Endothelial cell of umbilical vein (primary cell): Measurements from ENCODE around the gene OTUD5. TPM values are rescaled to one million over a fixed set of nuclear protein-coding genes. Genes with fewer than 3 reads are reported as not detected.

ENCODE experiments used
- BruUV-seq: library from RNA; stranded (reverse); fragments of 400-500 nt; replicated peaks from 2 replicates; lab custom pipeline; 2021; lab: Mats Ljungman, UMichigan
- CTCF ChIA-PET: fragments of 300-600, 350-600 bp; sonication (Branson Sonifier 250); formaldehyde crosslinking; loops from one replicate; lab custom pipeline; 2021; ENCODE audit warnings: antibody characterized with exemption, inconsistent platforms; lab: Charles Lee
- POLR2A ChIA-PET: fragments of 300-600, 350-600 bp; sonication (Branson Sonifier 250); formaldehyde crosslinking; loops from one replicate; lab custom pipeline; 2021; ENCODE audit warnings: antibody characterized with exemption, inconsistent platforms; lab: Charles Lee
- DNase-seq: peaks from one replicate; pipeline ENCODE4 v3.0.0-alpha.2; 2011; ENCODE audit warnings: low read depth, low spot score
- FAIRE-seq: peaks from 2 replicates; lab custom pipeline; 2011; peaks lifted over from hg19 to GRCh38; lab: Jason Lieb, UNC
- H2AFZ ChIP-seq: 2 replicates; pipeline ENCODE4 v1.6.0; 2012; ENCODE audit warnings: low read depth, low read length, control low read depth, inconsistent platforms
- H3K27ac ChIP-seq: 2 replicates; pipeline ENCODE4 v1.5.1; 2011; ENCODE audit warnings: low read depth, mild to moderate bottlenecking, control low read depth, low read length, moderate library complexity; ENCODE audit not compliant: insufficient read depth
- H3K27me3 ChIP-seq, 2 experiments: 2 replicates each; pipeline versions ENCODE4 v1.6.0 to v1.6.1; 2011; ENCODE audit warnings: low read length in 2 of 2, mixed read lengths in 1 of 2; ENCODE audit not compliant: control insufficient read depth in 2 of 2, insufficient read depth in 2 of 2
- H3K36me3 ChIP-seq, 2 experiments: 2 replicates in 1 of 2; 3 replicates in 1 of 2; pipeline ENCODE4 v1.5.1; 2011; ENCODE audit warnings: low read length in 2 of 2, mild to moderate bottlenecking in 1 of 2, moderate library complexity in 1 of 2; ENCODE audit not compliant: control insufficient read depth in 2 of 2, insufficient read depth in 2 of 2; ENCODE audit errors: extremely low read depth in 1 of 2
- H3K4me1 ChIP-seq: 3 replicates; pipeline ENCODE4 v1.5.1; 2011; ENCODE audit warnings: mild to moderate bottlenecking, low read length; ENCODE audit not compliant: control insufficient read depth, insufficient read depth; ENCODE audit errors: extremely low read depth
- H3K4me2 ChIP-seq: 2 replicates; pipeline ENCODE4 v1.6.1; 2011; ENCODE audit warnings: low read length, control low read depth, mixed read lengths; ENCODE audit not compliant: insufficient read depth
- H3K4me3 ChIP-seq, 3 experiments: fragments of 200-600 bp in 1 of 3; sonication (generic), shearing (Covaris generic) in 1 of 3; replicated peaks in 1 of 3; 2 replicates each; pipeline ENCODE4 v1.5.1; 2011 to 2016; ENCODE audit warnings: control low read depth in 3 of 3, low read length in 3 of 3, mild to moderate bottlenecking in 2 of 3, inconsistent platforms in 1 of 3, low read depth in 1 of 3, moderate library complexity in 1 of 3; ENCODE audit not compliant: insufficient read depth in 1 of 3
- H3K79me2 ChIP-seq: 2 replicates; pipeline ENCODE4 v1.6.0; 2012; ENCODE audit warnings: low read length, inconsistent platforms; ENCODE audit not compliant: control insufficient read depth, insufficient read depth
- H3K9ac ChIP-seq: replicated peaks from 2 replicates; pipeline ENCODE3; 2011; ENCODE audit warnings: low read length, control low read depth; ENCODE audit not compliant: insufficient read depth; ENCODE audit errors: extremely low read depth
- H3K9me1 ChIP-seq: replicated peaks from 3 replicates; pipeline ENCODE4 v1.6.0; 2011; ENCODE audit warnings: mild to moderate bottlenecking, low read length; ENCODE audit not compliant: control insufficient read depth, insufficient read depth; ENCODE audit errors: extremely low read depth
- H3K9me3 ChIP-seq: replicated peaks from 2 replicates; pipeline ENCODE4 v1.5.1; 2012; ENCODE audit warnings: low read length, inconsistent platforms; ENCODE audit not compliant: control insufficient read depth, insufficient read depth
- H4K20me1 ChIP-seq: replicated peaks from 2 replicates; pipeline ENCODE3; 2011; ENCODE audit warnings: mild to moderate bottlenecking, low read length; ENCODE audit not compliant: control insufficient read depth, insufficient read depth; ENCODE audit errors: extremely low read depth
- CTCF ChIP-seq, 2 donors: IDR thresholded peaks; 1 replicate in 1 of 2; 2 replicates in 1 of 2; pipeline ENCODE4 v1.5.1; 2011; ENCODE audit warnings: low read length in 2 of 2, mild to moderate bottlenecking in 2 of 2, moderate library complexity in 2 of 2, control low read depth in 1 of 2, inconsistent platforms in 1 of 2, low read depth in 1 of 2; ENCODE audit not compliant: insufficient read depth in 1 of 2; ENCODE audit errors: extremely low read depth in 1 of 2
- EZH2 ChIP-seq: IDR thresholded peaks from 2 replicates; pipeline ENCODE4 v1.6.1; 2012; ENCODE audit warnings: borderline replicate concordance, low read depth, mild to moderate bottlenecking, moderate library complexity, low read length, inconsistent platforms; ENCODE audit not compliant: severe bottlenecking
- FOS ChIP-seq: IDR thresholded peaks from 2 replicates; pipeline ENCODE4 v1.6.1; 2011; ENCODE audit warnings: mild to moderate bottlenecking, low read length, moderate library complexity, borderline replicate concordance; ENCODE audit not compliant: insufficient read depth
- GATA2 ChIP-seq: IDR thresholded peaks from 2 replicates; pipeline ENCODE4 v1.7.0; 2011; ENCODE audit warnings: low read depth, mild to moderate bottlenecking, moderate library complexity, mixed read lengths, low read length; ENCODE audit not compliant: insufficient read length, insufficient read depth
- JUN ChIP-seq: IDR thresholded peaks from 2 replicates; pipeline ENCODE4 v1.6.1; 2011; ENCODE audit warnings: borderline replicate concordance, low read depth; ENCODE audit not compliant: insufficient read length, insufficient read depth
- MAX ChIP-seq: IDR thresholded peaks from 2 replicates; pipeline ENCODE4 v1.6.1; 2011; ENCODE audit not compliant: insufficient read depth, insufficient read length
- MYC ChIP-seq: IDR thresholded peaks from one replicate; pipeline ENCODE4 v1.6.1; 2011; ENCODE audit warnings: mild to moderate bottlenecking, low read depth, low read length
- POLR2A ChIP-seq: IDR thresholded peaks from 2 replicates; pipeline ENCODE4 v1.6.1; 2012; ENCODE audit warnings: low read depth, mild to moderate bottlenecking, control low read depth, low read length
- POLR2AphosphoS5 ChIP-seq: IDR thresholded peaks from 2 replicates; pipeline ENCODE4 v1.6.1; 2012; ENCODE audit warnings: low read depth, mild to moderate bottlenecking, control low read depth, low read length, moderate library complexity; ENCODE audit not compliant: insufficient read depth
- dilution Hi-C: fragments of 300-500 bp; cut with MboI; formaldehyde crosslinking; loops from one replicate; pipeline ENCODE4 v1.15.0; 2019; ENCODE audit warnings: low sequenced_read_pairs; ENCODE audit not compliant: extremely low pct_ligation_motif_present
- intact Hi-C: fragments of 100-400 bp; cut with micrococcal nuclease; formaldehyde crosslinking; loops from one replicate; pipeline ENCODE4 v1.10.0; 2022
- polyA plus RNA-seq, 4 experiments: library from polyadenylated mRNA; depleted of rRNA in 3 of 4; stranded (reverse) in 3 of 4; unstranded in 1 of 4; fragments of >200 nt; gene quantifications; 2 replicates each; pipeline versions ENCODE4 v1.2.1 to v1.2.3, GENCODE V29; 2011 to 2012; ENCODE audit warnings: missing spikeins in 1 of 4
- total RNA-seq: library from RNA; stranded (reverse); gene quantifications from 2 replicates; pipeline ENCODE4 v1.2.3, GENCODE V29; 2021

The OTUD5 gene
- total and polyA plus RNA-seq, 2 donors (not counting 3 experiments of a cell fraction or from before 2014, with no cell fraction given) = 44.3 to 44.6 TPM

- Histone ChIP-seq H4K20me1 (no peaks in the 10 kb centered on the region), H2AFZ (no peak overlapping the region), H3K4me1 (peaks cover 11% of the 10 kb centered on the region), H3K9ac (no peak overlapping the region), H3K27ac (no peak overlapping the region), H3K4me3 (no peak overlapping the region), H3K9me3 (no peaks in the 10 kb centered on the region), H3K4me2 (no peak overlapping the region), H3K36me3 (no peaks in the 10 kb centered on the region), H3K9me1 (no peaks in the 10 kb centered on the region), H3K79me2 (peaks cover 15% of the 10 kb centered on the region), H3K27me3 (no peaks in the 10 kb centered on the region)
- FAIRE-seq (peak; percentile 35), DNase-seq (no peak)
- intact Hi-C loops (no loop called here), dilution Hi-C loops (no loop called here)
- no peak for TF ChIP-seq EZH2
- TF ChIP-seq POLR2A = no peak
- TF ChIP-seq FOS = no peak
- no peak for TF ChIP-seq GATA2
- TF ChIP-seq CTCF (IDR thresholded peaks at IDR 0.05; ENCODE audit: extremely low read depth in 1 of 2, insufficient read depth in 1 of 2, low read depth in 1 of 2, low read length in 2 of 2) = no peak
- TF ChIP-seq POLR2AphosphoS5 = no peak
- TF ChIP-seq MYC = no peak
- no peak for TF ChIP-seq MAX
- no peak for TF ChIP-seq JUN
- CTCF ChIA-PET = no interaction called here
- BruUV-seq = no TSS peak
- POLR2A ChIA-PET = no interaction called here
Observed at GRCh38 chrX:48914593-48915493, 42.6 kb downstream of the OTUD5 start.
